Ishikawa (cell line): Measurements from ENCODE around the gene MYG1.
A peak's percentile ranks its signal among the peaks of the same experiment; 100 is the strongest.

Source experiments
- CEBPB ChIP-seq: IDR thresholded peaks from 2 replicates; pipeline ENCODE4 v1.6.1; 2012
- CREB1 ChIP-seq: IDR thresholded peaks from 2 replicates; pipeline ENCODE4 v1.6.1; 2012; ENCODE audit warnings: low read depth
- EGR1 ChIP-seq: IDR thresholded peaks from 2 replicates; pipeline ENCODE4 v1.6.1; 2012
- EP300 ChIP-seq: IDR thresholded peaks from 2 replicates; pipeline ENCODE4 v1.6.1; 2012; ENCODE audit warnings: borderline replicate concordance
- MAX ChIP-seq: IDR thresholded peaks from 2 replicates; pipeline ENCODE4 v1.6.1; 2012
- NFIC ChIP-seq: IDR thresholded peaks from 2 replicates; pipeline ENCODE4 v1.6.1; 2012
- RAD21 ChIP-seq: IDR thresholded peaks from 2 replicates; pipeline ENCODE4 v1.6.1; 2012; ENCODE audit warnings: low read depth
- REST ChIP-seq: IDR thresholded peaks from 2 replicates; pipeline ENCODE4 v1.6.1; 2012; ENCODE audit warnings: low read depth, mild to moderate bottlenecking
- TAF1 ChIP-seq: IDR thresholded peaks from 2 replicates; pipeline ENCODE4 v1.6.1; 2012; ENCODE audit warnings: low read depth, mild to moderate bottlenecking
- TCF12 ChIP-seq: IDR thresholded peaks from 2 replicates; pipeline ENCODE4 v1.6.1; 2012; ENCODE audit warnings: low read depth
- TEAD4 ChIP-seq: IDR thresholded peaks from 2 replicates; pipeline ENCODE4 v1.6.1; 2012
- USF1 ChIP-seq: IDR thresholded peaks from 2 replicates; pipeline ENCODE4 v1.6.1; 2012
- YY1 ChIP-seq: IDR thresholded peaks from 2 replicates; pipeline ENCODE4 v1.6.1; 2012; ENCODE audit warnings: low read depth
- ZBTB7A ChIP-seq: IDR thresholded peaks from 2 replicates; pipeline ENCODE4 v1.6.1; 2012; ENCODE audit warnings: low read depth

GRCh38 chr12:53344824-53345485, 45.5 kb downstream of the MYG1 start:
- TF ChIP-seq CREB1 (no peak), NFIC (peak; percentile 18; the same call in 1 of the 2 replicates), TEAD4 (no peak), CEBPB (no peak), MAX (peak; percentile 53; the same call in 1 of the 2 replicates), REST (no peak), EP300 (no peak), TCF12 (peak; percentile 56), USF1 (no peak), YY1 (no peak), TAF1 (peak; percentile 20; the same call in 1 of the 2 replicates), RAD21 (peak; percentile 46; the same call in 1 of the 2 replicates), ZBTB7A (peak; percentile 81), EGR1 (no peak)
